Prostate gland (tissue), 2 donors: ENCODE results near the gene ACE2. TPM values are rescaled to one million over a fixed set of nuclear protein-coding genes. Genes with fewer than 3 reads are reported as not detected.

Source experiments
- DNase-seq: peaks from one replicate; pipeline ENCODE4 v3.0.0-alpha.2; 2019; ENCODE audit warnings: low spot score
- H3K27ac ChIP-seq, 2 donors: fragments of 200-600 bp; sonication (generic); 2 replicates each; pipeline ENCODE4 v1.5.1; 2017 to 2019
- H3K27me3 ChIP-seq: fragments of 200-600 bp; sonication (generic); replicated peaks from 2 replicates; pipeline ENCODE4 v1.5.1; 2019; ENCODE audit not compliant: insufficient read depth
- H3K36me3 ChIP-seq, 2 donors: fragments of 200-600 bp; sonication (generic); 1 replicate in 1 of 2; 2 replicates in 1 of 2; pipeline versions ENCODE4 v1.5.1 to v1.8.1; 2017 to 2019
- H3K4me1 ChIP-seq: fragments of 200-600 bp; sonication (generic); replicated peaks from 2 replicates; pipeline ENCODE4 v1.5.1; 2019
- H3K4me3 ChIP-seq, 2 donors: fragments of 200-600 bp; sonication (generic); 2 replicates each; pipeline ENCODE4 v1.5.1; 2017 to 2019
- H3K9me3 ChIP-seq: fragments of 200-600 bp; sonication (generic); 2 replicates; pipeline ENCODE4 v1.5.1; 2017
- CTCF ChIP-seq, 4 experiments: fragments of 200-600 bp in 2 of 4; fragments of 450-650 bp in 2 of 4; sonication (generic) in 2 of 4; IDR thresholded peaks; 1 replicate in 3 of 4; 2 replicates in 1 of 4; pipeline ENCODE4 v1.5.1; 2016 to 2019; ENCODE audit warnings: antibody characterized with exemption in 4 of 4, mild to moderate bottlenecking in 2 of 4, moderate library complexity in 2 of 4
- POLR2A ChIP-seq: fragments of 450-650 bp; IDR thresholded peaks from one replicate; pipeline ENCODE4 v1.6.1; 2016; ENCODE audit warnings: antibody characterized with exemption, mild to moderate bottlenecking
- POLR2AphosphoS5 ChIP-seq: sonication (generic); formaldehyde crosslinking; IDR thresholded peaks from one replicate; pipeline ENCODE4 v1.6.1; 2017; ENCODE audit warnings: antibody characterized with exemption
- WGBS: methylation state at CpG from one replicate; pipeline ENCODE4 v1.1.5; 2018; 5-methylcytosine and 5-hydroxymethylcytosine counted together
- intact Hi-C: fragments of 100-400 bp; cut with DNase I; formaldehyde crosslinking; loops from one replicate; pipeline ENCODE4 v1.14.2; 2022
- total RNA-seq, 2 donors: library from RNA; depleted of rRNA; stranded (reverse); fragments of >200 nt; gene quantifications; one replicate each; pipeline ENCODE4 v1.1.0, GENCODE V29; 2016

ACE2 gene
- total RNA-seq, 2 donors from 2014 or later, result 0.14 to 74.6 TPM

GRCh38 chrX:15602761-15603160 lies 2.0 kb upstream of the ACE2 start:
- WGBS, result 86% methylated on average over 5 of the region's 5 CpGs
- no peak overlapping the region for H3K4me3 ChIP-seq
- intact Hi-C loops, result no loop called here
- DNase-seq, result no peak
- H3K27me3 ChIP-seq, result no peaks in the 10 kb centered on the region
- TF ChIP-seq POLR2AphosphoS5, result no peak
- no peak for TF ChIP-seq CTCF (IDR thresholded peaks at IDR 0.05)
- TF ChIP-seq POLR2A, result no peak
- H3K27ac ChIP-seq, result no peak overlapping the region
- H3K36me3 ChIP-seq, result no peaks in the 10 kb centered on the region
- H3K9me3 ChIP-seq, result no peaks in the 10 kb centered on the region
- no peaks in the 10 kb centered on the region for H3K4me1 ChIP-seq

- H3K27me3 ChIP-seq, result no peaks in the 10 kb centered on the region
- WGBS, result 77% methylated on average over 3 of the region's 3 CpGs
- no peak for DNase-seq
- H3K27ac ChIP-seq, result no peak overlapping the region
- H3K4me3 ChIP-seq, result no peak overlapping the region
- no peak for TF ChIP-seq POLR2AphosphoS5
- intact Hi-C loops, result no loop called here
- H3K4me1 ChIP-seq, result no peaks in the 10 kb centered on the region
- H3K9me3 ChIP-seq, result no peaks in the 10 kb centered on the region
- H3K36me3 ChIP-seq, result no peaks in the 10 kb centered on the region
Measured at GRCh38 chrX:15601932-15602331, 1.2 kb upstream of the ACE2 start.

GRCh38 chrX:15600049-15600448 lies 711 bp downstream of the ACE2 start:
- Histone ChIP-seq H3K36me3 (no peaks in the 10 kb centered on the region), H3K27me3 (no peaks in the 10 kb centered on the region), H3K4me3 (no peak overlapping the region), H3K9me3 (no peaks in the 10 kb centered on the region), H3K4me1 (no peaks in the 10 kb centered on the region), H3K27ac (no peak overlapping the region)
- intact Hi-C loops, result no loop called here
- TF ChIP-seq POLR2AphosphoS5, result no peak
- TF ChIP-seq CTCF (IDR thresholded peaks at IDR 0.05), result no peak
- no peak for TF ChIP-seq POLR2A
- no peak for DNase-seq

- intact Hi-C loops, result no loop called here
- Histone ChIP-seq H3K9me3 (no peaks in the 10 kb centered on the region), H3K4me1 (no peaks in the 10 kb centered on the region), H3K27me3 (no peaks in the 10 kb centered on the region), H3K27ac (no peak overlapping the region), H3K4me3 (no peak overlapping the region), H3K36me3 (no peaks in the 10 kb centered on the region)
- WGBS, result 82% methylated on average over 4 of the region's 4 CpGs
- TF ChIP-seq POLR2A, result no peak
- no peak for TF ChIP-seq POLR2AphosphoS5
- no peak for TF ChIP-seq CTCF (IDR thresholded peaks at IDR 0.05)
- no peak for DNase-seq
Measured at GRCh38 chrX:15599461-15599860, 1.3 kb downstream of the ACE2 start.

- H3K27me3 ChIP-seq, result no peaks in the 10 kb centered on the region
- H3K4me1 ChIP-seq, result no peaks in the 10 kb centered on the region
- TF ChIP-seq CTCF (IDR thresholded peaks at IDR 0.05) (no peak), POLR2AphosphoS5 (no peak), POLR2A (no peak)
- 97% methylated on average over 2 of the region's 3 CpGs for WGBS
- H3K36me3 ChIP-seq, result no peaks in the 10 kb centered on the region
- DNase-seq, result no peak
- H3K9me3 ChIP-seq, result no peaks in the 10 kb centered on the region
- H3K4me3 ChIP-seq, result no peak overlapping the region
- H3K27ac ChIP-seq, result no peak overlapping the region
- intact Hi-C loops, result no loop called here
Measured at GRCh38 chrX:15598026-15598425, 2.7 kb downstream of the ACE2 start.
